ENCODE measurements around the gene ADCK2. TPM values are rescaled to one million over a fixed set of nuclear protein-coding genes. Genes with fewer than 3 reads are reported as not detected.
"Not testable (repeated sequence)": the region's sequence is repeated elsewhere in the genome, so short reads cannot be mapped to it uniquely, and the experiment has no call there.

The ADCK2 gene
- total RNA-seq, 1 donor, result 14.5 TPM

DNA sequence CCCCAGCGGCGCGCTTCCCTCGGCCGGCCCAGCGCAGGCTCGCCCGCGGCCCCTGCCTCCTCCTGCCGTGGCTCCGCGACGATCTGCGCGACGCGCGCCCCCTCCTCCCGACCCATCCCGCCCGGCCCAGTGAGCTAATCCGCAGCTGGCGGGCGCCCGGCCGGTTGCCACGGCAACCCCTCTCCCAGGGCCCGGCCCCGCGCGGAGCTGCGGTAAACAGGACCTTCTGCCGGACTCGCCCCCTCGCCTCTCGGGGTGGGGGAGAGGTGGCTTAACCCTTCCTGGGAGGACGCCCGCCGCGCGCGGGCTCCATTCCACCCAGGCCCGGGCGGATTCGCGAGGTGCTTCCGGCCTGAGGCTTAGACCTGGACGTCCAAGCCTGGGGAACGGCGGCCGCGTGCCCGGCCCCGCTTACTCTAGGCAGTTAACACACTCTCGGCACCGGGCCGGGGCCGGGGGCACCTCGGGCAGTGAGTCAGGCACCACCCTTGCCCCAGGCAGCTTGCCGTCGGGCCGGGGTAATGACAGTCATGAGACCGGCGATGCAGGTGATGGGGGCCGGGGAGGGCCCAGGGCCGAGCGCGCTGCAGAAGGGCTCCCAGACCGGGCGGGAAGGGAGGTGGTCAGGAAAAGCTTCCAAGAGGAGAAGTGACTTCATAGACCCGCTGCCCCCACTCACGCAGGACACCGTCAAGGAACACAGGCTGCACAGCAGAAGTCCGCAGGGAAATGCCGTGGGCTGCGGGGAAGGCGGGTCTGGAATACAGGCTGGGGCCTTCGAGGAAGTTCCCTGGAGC lies 31.8 kb upstream of the ADCK2 start, which contains the start of gene DENND2A:
Gene DENND2A, minus strand, starts transcription at position 87 of the 797 bp plus-strand sequence. CDS start 38,416 bp downstream, outside the sequence.
- Histone ChIP-seq H3K4me1 (ENCODE audit: insufficient read depth, low read length) (peaks cover 24% of the 10 kb centered on the region), H3K4me3 (ENCODE audit: low read length) (no peak within 1 kb of the TSS), H3K27me3 (ENCODE audit: insufficient read depth, low read length) (peaks cover 48% of the 10 kb centered on the region), H3K9me3 (ENCODE audit: low read depth, low read length) (no peaks in the 10 kb centered on the region)

DNA sequence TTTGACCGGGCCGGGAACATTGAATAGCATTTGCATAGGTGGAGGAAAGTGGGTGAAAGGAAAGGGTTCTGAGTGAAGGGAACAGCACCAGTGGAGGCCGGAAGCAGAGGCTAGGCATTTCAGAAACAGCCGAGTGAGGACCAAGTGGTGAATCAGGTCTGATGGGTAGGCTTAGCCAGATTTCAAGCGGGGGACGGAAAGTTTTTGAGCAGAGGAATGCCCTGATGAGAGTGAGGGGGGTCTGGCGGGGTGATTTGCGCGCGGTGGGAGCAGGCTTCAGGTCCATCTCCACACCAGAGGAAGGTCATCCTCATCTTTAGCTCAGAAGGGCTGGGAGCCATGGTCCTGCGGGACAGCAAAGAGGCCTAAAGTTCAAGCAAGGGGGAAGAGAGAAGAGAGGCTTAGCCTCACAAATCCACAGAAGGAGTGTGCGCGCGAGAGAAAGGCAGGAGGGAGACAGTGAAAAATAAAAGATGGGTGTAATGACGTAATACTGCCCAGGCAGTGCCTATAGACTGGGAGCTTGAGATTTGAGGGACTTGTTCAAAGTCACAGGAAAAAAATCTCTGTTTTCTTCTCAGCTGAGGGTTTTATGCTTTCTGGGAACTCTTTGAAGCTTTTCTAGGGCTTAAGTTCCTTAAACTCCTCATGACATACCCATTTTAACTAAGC lies 31.1 kb upstream of the ADCK2 start:
- peaks cover 48% of the 10 kb centered on the region for H3K27me3 ChIP-seq (ENCODE audit: insufficient read depth, low read length)
- no peak overlapping the region for H3K4me3 ChIP-seq (ENCODE audit: low read length)
- H3K9me3 ChIP-seq (ENCODE audit: low read depth, low read length), result no peaks in the 10 kb centered on the region
- peaks cover 24% of the 10 kb centered on the region for H3K4me1 ChIP-seq (ENCODE audit: insufficient read depth, low read length)

DNA sequence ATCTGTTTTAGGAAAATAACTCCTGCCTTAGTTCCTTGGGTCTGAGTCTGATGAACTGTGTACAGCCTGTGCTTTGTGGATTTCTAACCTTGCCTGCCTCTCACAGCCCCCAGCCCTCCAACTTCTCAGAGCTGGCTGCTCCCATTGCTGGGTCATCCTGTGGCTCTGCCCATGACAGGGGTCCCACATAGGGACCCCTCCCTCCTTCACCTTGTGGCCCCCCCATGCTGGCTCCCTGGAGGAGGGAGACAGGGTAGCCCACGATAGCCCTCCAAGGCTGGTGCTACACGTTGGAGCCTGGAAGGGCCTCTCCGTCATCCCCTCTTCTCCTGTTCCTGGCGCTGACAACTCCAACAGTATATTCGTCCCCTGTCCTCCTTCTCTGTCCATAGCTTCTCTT lies 29.3 kb upstream of the ADCK2 start:
- no peaks in the 10 kb centered on the region for H3K9me3 ChIP-seq (ENCODE audit: low read depth, low read length)
- H3K4me1 ChIP-seq (ENCODE audit: insufficient read depth, low read length), result peaks cover 24% of the 10 kb centered on the region
- H3K27me3 ChIP-seq (ENCODE audit: insufficient read depth, low read length), result peaks cover 45% of the 10 kb centered on the region
- H3K4me3 ChIP-seq (ENCODE audit: low read length), result no peak overlapping the region

DNA sequence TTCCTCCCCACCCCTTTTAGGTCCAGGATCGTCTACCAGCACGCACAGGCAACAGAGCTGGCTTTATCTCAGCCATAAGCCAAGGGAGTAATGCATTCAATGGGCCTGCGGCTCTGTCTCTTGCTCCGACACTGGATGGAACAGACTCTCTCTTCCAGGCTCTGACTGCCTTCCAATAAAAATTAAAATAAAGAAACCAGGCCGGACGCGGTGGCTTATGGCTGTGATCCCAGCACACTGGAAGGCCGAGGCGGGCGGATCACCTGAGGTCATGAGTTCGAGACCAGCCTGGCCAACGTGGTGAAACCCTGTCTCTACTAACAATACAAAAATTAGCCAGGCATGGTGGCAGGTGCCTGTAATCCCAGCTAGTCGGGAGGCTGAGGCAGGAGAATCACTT lies 28.0 kb upstream of the ADCK2 start:
- H3K9me3 ChIP-seq (ENCODE audit: low read depth, low read length); H3K4me3 ChIP-seq (ENCODE audit: low read length): not testable (repeated sequence)
- peaks cover 18% of the 10 kb centered on the region for H3K4me1 ChIP-seq (ENCODE audit: insufficient read depth, low read length)
- peaks cover 31% of the 10 kb centered on the region for H3K27me3 ChIP-seq (ENCODE audit: insufficient read depth, low read length)

DNA sequence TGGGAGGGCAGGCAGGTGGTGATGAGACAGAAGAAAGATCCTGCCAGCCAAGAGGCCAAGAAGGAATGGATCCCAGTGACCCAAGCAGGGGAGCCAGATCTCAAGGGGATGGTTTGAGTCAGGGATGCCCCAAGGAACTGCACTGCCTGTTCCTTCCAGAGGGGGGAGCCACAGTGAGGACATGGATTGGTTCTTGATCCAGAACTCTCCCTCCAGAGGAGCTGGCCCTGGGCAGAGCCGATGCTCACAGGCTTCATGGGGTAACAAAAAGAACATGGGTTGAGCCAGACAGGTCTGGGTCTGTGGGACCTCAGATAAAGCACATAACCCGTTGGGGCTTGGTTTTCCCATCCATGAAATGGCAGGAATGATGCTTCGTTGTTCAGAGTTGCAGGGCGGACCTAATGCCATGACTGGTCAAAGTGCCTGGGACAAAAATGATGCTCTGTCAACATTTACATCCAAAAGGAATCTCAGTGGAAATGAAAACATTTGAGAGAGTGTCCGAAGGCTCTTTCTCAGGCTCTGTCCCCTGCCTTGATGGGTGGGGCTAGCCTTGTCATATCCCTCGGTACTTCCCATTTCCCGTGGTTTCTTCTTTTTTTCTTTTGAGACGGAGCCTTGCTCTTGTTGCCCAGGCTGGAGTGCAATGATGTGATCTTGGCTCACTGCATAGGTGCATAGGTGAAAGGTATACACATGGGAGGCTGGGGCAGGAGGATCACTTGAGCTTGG lies 27.4 kb upstream of the ADCK2 start:
- H3K27me3 ChIP-seq (ENCODE audit: insufficient read depth, low read length), result peaks cover 28% of the 10 kb centered on the region
- H3K4me3 ChIP-seq (ENCODE audit: low read length), result no peak overlapping the region

DNA sequence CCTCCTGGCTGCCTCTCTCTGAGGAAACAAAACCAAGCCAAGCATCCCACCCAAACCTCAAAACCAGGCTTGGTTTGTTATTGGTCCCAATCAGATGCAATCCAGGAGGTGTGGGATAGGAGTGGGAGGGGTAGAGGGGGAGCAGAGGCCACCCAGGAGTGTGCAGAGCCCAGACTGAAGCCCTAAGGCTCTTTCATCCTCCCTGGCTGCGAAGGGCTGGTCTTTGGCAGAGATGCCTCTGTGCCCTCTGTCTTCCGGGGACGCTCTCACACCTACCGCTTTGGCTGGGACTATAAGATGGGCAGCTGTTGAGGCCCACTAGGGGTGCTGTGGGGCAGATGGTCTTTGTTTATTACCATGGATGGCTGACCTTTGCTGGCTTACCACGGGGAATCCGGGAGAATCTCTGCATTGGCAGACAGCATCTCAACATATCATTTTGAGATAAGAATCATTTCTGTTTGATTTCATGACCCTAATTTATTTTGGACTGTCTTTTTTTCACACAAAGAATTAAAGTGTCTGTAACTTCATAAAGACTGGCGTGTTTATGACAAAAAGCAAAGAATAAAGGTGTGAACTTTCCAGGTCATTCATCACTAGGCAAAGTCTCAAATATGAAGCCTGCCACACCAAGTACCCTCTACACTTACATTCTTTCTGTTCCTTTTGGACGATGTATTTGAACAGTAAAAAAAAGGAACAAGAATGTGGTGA lies 25.7 kb upstream of the ADCK2 start:
- Histone ChIP-seq H3K27me3 (ENCODE audit: insufficient read depth, low read length) (peaks cover 14% of the 10 kb centered on the region), H3K9me3 (ENCODE audit: low read depth, low read length) (no peaks in the 10 kb centered on the region), H3K4me1 (ENCODE audit: insufficient read depth, low read length) (no peaks in the 10 kb centered on the region), H3K4me3 (ENCODE audit: low read length) (no peak overlapping the region)

More for the DNA sequence above, 27.4 kb upstream of the ADCK2 start:
- peaks cover 13% of the 10 kb centered on the region for H3K4me1 ChIP-seq (ENCODE audit: insufficient read depth, low read length)
- H3K9me3 ChIP-seq (ENCODE audit: low read depth, low read length), result no peaks in the 10 kb centered on the region

DNA sequence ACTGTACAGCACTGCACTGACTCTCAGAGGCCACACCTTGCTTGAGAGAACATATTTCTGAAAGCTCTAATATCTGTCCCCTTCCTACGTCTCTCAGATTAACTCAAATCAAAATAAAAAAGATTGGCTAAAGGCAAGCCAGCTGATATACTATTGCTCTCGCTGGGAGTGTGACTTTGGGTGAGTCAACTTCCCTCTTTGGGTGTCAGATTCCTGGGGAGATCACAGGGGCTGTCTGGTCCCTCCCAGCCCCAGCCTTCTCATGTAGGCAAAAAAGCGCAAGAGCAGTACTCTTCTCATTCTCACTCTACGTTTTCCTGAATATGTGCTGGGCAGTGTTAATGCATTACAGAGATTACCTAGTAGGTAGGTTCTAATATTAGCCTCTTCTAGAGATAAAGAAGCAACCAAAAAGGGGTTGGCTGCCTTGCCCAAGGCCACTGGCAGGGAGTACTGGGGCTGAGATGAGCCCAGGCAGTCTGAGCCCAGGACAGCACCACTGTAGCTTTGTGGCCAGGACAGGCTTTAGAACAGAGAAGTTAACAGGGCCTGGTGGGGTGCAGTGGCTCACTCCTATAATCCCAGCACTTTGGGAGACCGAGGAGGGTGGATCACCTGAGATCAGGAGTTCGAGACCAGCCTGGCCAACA lies 23.1 kb upstream of the ADCK2 start:
- H3K4me1 ChIP-seq (ENCODE audit: insufficient read depth, low read length), result peaks cover 3% of the 10 kb centered on the region
- H3K9me3 ChIP-seq (ENCODE audit: low read depth, low read length), result no peaks in the 10 kb centered on the region
- H3K27me3 ChIP-seq (ENCODE audit: insufficient read depth, low read length), result no peaks in the 10 kb centered on the region
- H3K4me3 ChIP-seq (ENCODE audit: low read length), result no peak overlapping the region

DNA sequence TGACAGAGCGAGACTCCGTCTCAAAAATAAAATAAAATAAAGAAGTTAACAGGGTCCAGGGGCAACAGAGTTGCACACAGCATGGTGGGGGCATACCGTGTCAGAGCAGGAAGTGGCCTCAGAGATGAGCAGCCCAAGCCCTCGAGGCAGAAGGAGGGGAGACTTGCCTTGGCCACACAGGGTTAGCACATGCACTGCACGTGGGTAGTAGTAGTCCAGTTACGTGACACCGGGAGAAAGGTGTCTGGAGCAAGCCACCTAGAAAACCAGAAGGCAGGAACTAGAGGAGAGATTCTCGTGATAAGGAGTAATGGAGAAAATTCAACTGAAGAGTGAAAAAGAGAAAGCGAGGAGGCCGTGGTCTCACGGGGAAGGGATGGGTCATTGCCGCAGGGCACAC lies 22.4 kb upstream of the ADCK2 start:
- H3K4me1 ChIP-seq (ENCODE audit: insufficient read depth, low read length), result peaks cover 3% of the 10 kb centered on the region
- no peak overlapping the region for H3K4me3 ChIP-seq (ENCODE audit: low read length)
- no peaks in the 10 kb centered on the region for H3K27me3 ChIP-seq (ENCODE audit: insufficient read depth, low read length)
- H3K9me3 ChIP-seq (ENCODE audit: low read depth, low read length), result no peaks in the 10 kb centered on the region

DNA sequence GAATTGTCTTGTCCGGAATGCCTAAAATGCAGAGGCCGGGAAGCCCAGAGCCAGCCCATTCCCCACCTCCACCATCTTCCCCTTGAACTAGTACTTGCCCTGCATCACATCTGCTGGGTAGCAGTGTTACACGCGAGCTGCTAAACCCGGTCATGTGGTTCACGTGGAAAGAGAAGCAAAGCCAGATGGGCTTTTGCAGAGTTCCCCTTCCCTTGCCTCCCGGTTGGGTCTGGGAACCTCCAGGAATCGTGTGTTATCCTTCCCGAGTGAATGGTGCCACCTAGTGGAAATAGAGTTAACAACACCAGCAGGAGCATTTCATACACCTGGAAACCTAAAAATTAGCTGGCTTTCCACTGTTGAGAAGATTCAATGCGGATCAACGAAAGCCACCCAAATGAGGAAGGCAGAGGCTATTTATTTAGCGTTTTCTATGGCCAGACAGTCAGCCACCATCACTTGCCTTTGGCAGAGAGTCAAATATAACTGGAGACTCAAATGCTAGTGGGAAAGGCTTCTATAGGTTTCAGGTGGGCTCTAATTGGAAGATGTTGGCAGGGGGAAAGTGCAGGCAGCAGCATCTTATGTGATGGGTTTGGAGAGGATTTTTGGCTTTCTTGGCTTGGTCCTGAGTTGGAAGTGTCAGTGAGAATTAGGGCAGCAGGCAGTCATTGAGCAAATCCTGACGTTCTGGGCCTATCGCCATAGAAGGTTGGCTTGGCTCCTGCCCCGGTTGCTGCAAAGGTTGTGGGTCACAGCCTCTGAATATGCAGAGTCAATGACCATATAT lies 19.2 kb upstream of the ADCK2 start:
- H3K27me3 ChIP-seq (ENCODE audit: insufficient read depth, low read length), result no peaks in the 10 kb centered on the region
- peaks cover 18% of the 10 kb centered on the region for H3K4me1 ChIP-seq (ENCODE audit: insufficient read depth, low read length)
- no peak overlapping the region for H3K4me3 ChIP-seq (ENCODE audit: low read length)
- no peaks in the 10 kb centered on the region for H3K9me3 ChIP-seq (ENCODE audit: low read depth, low read length)

DNA sequence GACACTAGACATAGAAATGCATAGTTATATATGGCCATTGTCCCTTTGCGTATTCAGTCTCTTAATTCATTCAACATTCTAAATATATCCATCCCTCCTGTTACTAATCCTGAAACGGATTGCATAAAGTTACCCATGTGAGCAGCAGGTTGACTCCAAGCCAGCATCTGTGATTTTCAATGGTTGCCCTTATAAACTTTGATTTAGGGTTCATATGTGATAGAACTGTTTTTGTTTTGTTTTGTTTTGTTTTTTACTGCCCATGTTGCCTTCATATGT lies 18.7 kb upstream of the ADCK2 start:
- Histone ChIP-seq H3K9me3 (ENCODE audit: low read depth, low read length) (no peaks in the 10 kb centered on the region), H3K27me3 (ENCODE audit: insufficient read depth, low read length) (no peaks in the 10 kb centered on the region), H3K4me3 (ENCODE audit: low read length) (no peak overlapping the region), H3K4me1 (ENCODE audit: insufficient read depth, low read length) (peaks cover 18% of the 10 kb centered on the region)

DNA sequence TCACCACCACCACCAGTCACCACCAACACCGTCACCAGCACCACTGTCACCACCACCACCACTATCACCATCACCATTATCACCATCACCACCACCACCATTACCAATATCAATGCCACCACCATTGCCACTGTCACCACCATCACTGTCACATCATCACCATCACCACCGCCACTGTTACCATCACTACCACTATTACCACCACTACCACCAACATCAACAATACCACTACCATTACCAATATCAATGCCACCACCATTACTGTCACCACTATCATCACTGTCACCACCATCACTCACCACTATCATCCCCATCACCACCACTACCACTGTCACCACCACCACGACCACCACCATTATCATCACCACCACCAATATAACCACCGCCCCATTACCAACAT lies 18.1 kb upstream of the ADCK2 start:
- no peaks in the 10 kb centered on the region for H3K27me3 ChIP-seq (ENCODE audit: insufficient read depth, low read length)
- no peaks in the 10 kb centered on the region for H3K9me3 ChIP-seq (ENCODE audit: low read depth, low read length)
- no peak overlapping the region for H3K4me3 ChIP-seq (ENCODE audit: low read length)
- peaks cover 18% of the 10 kb centered on the region for H3K4me1 ChIP-seq (ENCODE audit: insufficient read depth, low read length)

DNA sequence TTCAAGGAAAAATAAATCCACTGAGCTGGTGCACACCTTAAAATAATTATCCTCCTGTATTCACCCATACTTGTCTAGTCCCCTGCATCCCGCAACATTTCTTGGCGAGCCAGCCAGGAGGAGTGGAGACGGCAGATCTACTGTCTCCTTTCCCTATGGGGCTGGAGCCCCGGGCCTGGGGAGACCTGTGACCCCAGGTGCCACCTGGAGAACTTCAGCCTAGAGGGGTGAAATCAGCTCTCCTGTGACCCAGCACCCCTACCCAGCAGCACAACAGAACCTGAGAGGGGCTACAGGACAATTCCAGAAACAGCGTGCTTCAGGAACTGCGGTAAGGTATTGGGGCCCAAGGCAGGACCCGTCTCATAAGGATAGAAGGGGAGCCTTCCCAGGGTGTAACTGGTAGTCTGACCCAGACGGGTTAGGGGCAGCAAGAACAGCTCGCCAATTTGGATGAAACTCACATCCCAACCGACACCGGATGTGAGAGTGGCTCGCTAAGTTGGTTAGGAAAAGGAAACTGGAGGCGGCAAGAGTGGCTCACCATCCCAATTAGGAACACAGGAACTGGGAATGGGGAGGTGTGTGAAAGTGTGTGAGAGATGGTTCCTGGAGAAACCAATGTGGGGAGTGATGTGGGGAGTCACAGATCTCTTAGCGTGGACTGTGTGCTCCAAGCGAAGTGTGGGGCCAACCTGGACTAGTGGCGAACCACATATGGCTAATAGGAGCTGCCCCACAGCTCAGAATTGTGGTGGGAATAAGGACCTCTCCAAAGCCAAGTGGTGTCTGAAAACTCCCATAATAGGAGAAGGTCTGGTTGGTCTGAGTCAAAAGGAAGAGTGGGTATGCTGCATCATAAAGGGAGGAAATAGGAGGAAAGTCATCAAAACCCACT lies 17.0 kb upstream of the ADCK2 start:
- peaks cover 2% of the 10 kb centered on the region for H3K27me3 ChIP-seq (ENCODE audit: insufficient read depth, low read length)
- no peak overlapping the region for H3K4me3 ChIP-seq (ENCODE audit: low read length)
- no peaks in the 10 kb centered on the region for H3K9me3 ChIP-seq (ENCODE audit: low read depth, low read length)
- peaks cover 18% of the 10 kb centered on the region for H3K4me1 ChIP-seq (ENCODE audit: insufficient read depth, low read length)

Data from mononuclear cell (primary cell).